PC-9 (cell line): Measurements from ENCODE around the gene ZMIZ1. TPM values are rescaled to one million over a fixed set of nuclear protein-coding genes. Genes with fewer than 3 reads are reported as not detected.

Experiments used
- BruUV-seq: library from RNA; stranded (reverse); fragments of 400-500 nt; replicated peaks from 2 replicates; lab custom pipeline; 2021; lab: Mats Ljungman, UMichigan
- CTCF ChIA-PET: fragments of 300-600 bp; sonication (Branson Sonifier 250); formaldehyde crosslinking; loops from one replicate; lab custom pipeline; 2022; ENCODE audit warnings: antibody characterized with exemption; lab: Charles Lee
- POLR2A ChIA-PET: fragments of 300-600 bp; sonication (Branson Sonifier 250); formaldehyde crosslinking; loops from one replicate; lab custom pipeline; 2022; ENCODE audit warnings: antibody characterized with exemption; ENCODE audit not compliant: unreplicated experiment; lab: Charles Lee
- DNase-seq, 2 experiments: peaks; one replicate each; pipeline versions ENCODE4 v3.0.0 to v3.0.0-alpha.2; 2015 to 2022; ENCODE audit warnings: mixed read lengths in 1 of 2
- H2AFZ ChIP-seq: fragments of 200-600 bp; sonication (generic); 2 replicates; pipeline ENCODE4 v1.8.1; 2017; ENCODE audit warnings: antibody characterized with exemption
- H3F3A ChIP-seq: fragments of 200-600 bp; sonication (generic); 2 replicates; pipeline ENCODE4 v1.8.1; 2017; ENCODE audit warnings: antibody characterized with exemption, mild to moderate bottlenecking, low read depth; ENCODE audit not compliant: insufficient read depth
- H3K27ac ChIP-seq: fragments of 200-600 bp; sonication (generic); 2 replicates; pipeline ENCODE4 v1.6.1; 2016; ENCODE audit warnings: mixed run types
- H3K27me3 ChIP-seq: fragments of 200-600 bp; sonication (generic); 2 replicates; pipeline ENCODE4 v1.6.1; 2016; ENCODE audit warnings: low read depth, mixed run types; ENCODE audit not compliant: insufficient read depth
- H3K36me3 ChIP-seq: fragments of 200-600 bp; sonication (generic); 2 replicates; pipeline ENCODE4 v1.6.1; 2016; ENCODE audit warnings: low read depth, mixed run types
- H3K4me1 ChIP-seq: fragments of 200-600 bp; sonication (generic); replicated peaks from 2 replicates; pipeline ENCODE4 v1.6.1; 2016; ENCODE audit warnings: mixed run types; ENCODE audit not compliant: insufficient read depth
- H3K4me2 ChIP-seq: fragments of 200-600 bp; sonication (generic); 2 replicates; pipeline ENCODE4 v1.6.1; 2017; ENCODE audit warnings: mixed run types
- H3K4me3 ChIP-seq: fragments of 200-600 bp; sonication (generic); 2 replicates; pipeline ENCODE4 v1.6.1; 2016; ENCODE audit warnings: mixed run types
- H3K79me2 ChIP-seq: fragments of 200-600 bp; sonication (generic); 2 replicates; pipeline ENCODE4 v1.6.1; 2017; ENCODE audit warnings: low read depth, mixed run types
- H3K9me2 ChIP-seq: fragments of 200-600 bp; sonication (generic); 2 replicates; pipeline ENCODE4 v1.8.1; 2017; ENCODE audit warnings: mild to moderate bottlenecking; ENCODE audit not compliant: insufficient read depth
- H3K9me3 ChIP-seq: fragments of 200-600 bp; sonication (generic); 2 replicates; pipeline ENCODE4 v1.8.1; 2016; ENCODE audit warnings: low read depth; ENCODE audit not compliant: insufficient read depth
- H4K20me1 ChIP-seq: fragments of 200-600 bp; sonication (generic); 2 replicates; pipeline ENCODE4 v1.8.1; 2017; ENCODE audit not compliant: insufficient read depth
- CTCF ChIP-seq: fragments of 200-600 bp; sonication (generic); conservative IDR thresholded peaks from 2 replicates; pipeline ENCODE4 v1.6.1; 2017; ENCODE audit warnings: mixed run types, antibody characterized with exemption, mild to moderate bottlenecking, moderate library complexity
- EZH2 ChIP-seq: fragments of 200-600 bp; sonication (generic); IDR thresholded peaks from 2 replicates; pipeline ENCODE4 v1.8.0; 2017; ENCODE audit warnings: antibody characterized with exemption, low read depth
- intact Hi-C: fragments of 100-400 bp; cut with micrococcal nuclease; formaldehyde crosslinking; loops from one replicate; pipeline ENCODE4 v1.10.0; 2022; ENCODE audit not compliant: unreplicated experiment
- total RNA-seq: library from RNA; stranded (reverse); gene quantifications from 2 replicates; pipeline ENCODE4 v1.2.3, GENCODE V29; 2021

ZMIZ1 gene
- total RNA-seq, 1 experiment from 2014 or later: 47.6 TPM

DNA sequence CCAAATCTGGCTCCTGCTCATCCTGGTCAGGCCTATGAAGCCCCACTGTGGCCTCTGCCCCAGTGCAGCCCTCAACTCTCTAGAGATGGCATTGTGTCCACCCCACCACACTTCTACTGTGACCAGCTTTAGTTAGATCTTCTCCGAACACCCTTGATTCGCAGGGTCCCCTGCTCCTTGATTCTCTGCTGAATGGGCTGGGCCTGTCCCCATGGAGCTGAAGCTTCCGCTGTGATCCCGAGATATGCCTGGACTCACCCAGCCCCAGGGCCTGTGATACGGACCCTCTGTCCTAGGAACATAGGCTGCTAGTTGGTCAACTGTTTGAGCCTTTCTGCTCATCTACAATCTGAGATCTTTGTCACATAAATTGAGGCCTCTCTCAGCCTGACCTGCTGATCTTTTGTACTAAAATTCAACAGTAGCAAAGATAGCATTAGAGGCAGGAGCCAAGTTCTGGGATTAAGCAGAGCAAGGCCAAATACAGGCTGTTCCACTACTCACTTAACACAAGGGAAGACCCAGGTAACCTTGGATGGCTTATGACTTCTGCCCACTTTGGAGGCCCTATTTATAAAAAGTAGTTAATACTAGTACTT is 272.0 kb downstream of the ZMIZ1 start:
- intact Hi-C loops: no loop called here
- no peaks in the 10 kb centered on the region for H3K27me3 ChIP-seq
- 0 out of 2 replicates have a peak, but pooled peaks cover 3% of the 10 kb centered on the region for H3K4me1 ChIP-seq
- no peaks in the 10 kb centered on the region for H3K9me2 ChIP-seq
- ChIA-PET POLR2A (no interaction called here), CTCF (interaction anchor here (0.6 kb wide), 1 partner anchor 732 kb away, joined by 4 read pairs; no protein-coding TSS in a partner anchor)
- H3K4me2 ChIP-seq: no peak overlapping the region
- no peaks in the 10 kb centered on the region for H3F3A ChIP-seq
- no TSS peak for BruUV-seq
- H3K27ac ChIP-seq: no peak overlapping the region
- H3K9me3 ChIP-seq: no peaks in the 10 kb centered on the region
- TF ChIP-seq CTCF (no peak), EZH2 (no peak)
- no peak for DNase-seq
- no peaks in the 10 kb centered on the region for H3K36me3 ChIP-seq
- H4K20me1 ChIP-seq: no peaks in the 10 kb centered on the region
- no peaks in the 10 kb centered on the region for H3K79me2 ChIP-seq
- H2AFZ ChIP-seq: no peak overlapping the region
- H3K4me3 ChIP-seq: no peak overlapping the region

GRCh38 chr10:79342295-79342761 is 273.6 kb downstream of the ZMIZ1 start:
- no peak overlapping the region for H2AFZ ChIP-seq
- no peaks in the 10 kb centered on the region for H4K20me1 ChIP-seq
- DNase-seq: no peak
- no peaks in the 10 kb centered on the region for H3K36me3 ChIP-seq
- ChIA-PET CTCF (interaction anchor here (0.6 kb wide), 1 partner anchor 21 kb away, joined by 3 read pairs; no protein-coding TSS in a partner anchor), POLR2A (no interaction called here)
- no peak overlapping the region for H3K4me3 ChIP-seq
- no peak overlapping the region for H3K27ac ChIP-seq
- no peaks in the 10 kb centered on the region for H3K9me2 ChIP-seq
- TF ChIP-seq EZH2 (no peak), CTCF (no peak)
- H3K9me3 ChIP-seq: no peaks in the 10 kb centered on the region
- H3K79me2 ChIP-seq: no peaks in the 10 kb centered on the region
- peaks cover 5% of the 10 kb centered on the region; the same call in 1 of the 2 replicates for H3F3A ChIP-seq
- intact Hi-C loops: no loop called here
- no TSS peak for BruUV-seq
- H3K27me3 ChIP-seq: no peaks in the 10 kb centered on the region
- peaks cover 13% of the 10 kb centered on the region for H3K4me1 ChIP-seq
- no peak overlapping the region for H3K4me2 ChIP-seq

DNA sequence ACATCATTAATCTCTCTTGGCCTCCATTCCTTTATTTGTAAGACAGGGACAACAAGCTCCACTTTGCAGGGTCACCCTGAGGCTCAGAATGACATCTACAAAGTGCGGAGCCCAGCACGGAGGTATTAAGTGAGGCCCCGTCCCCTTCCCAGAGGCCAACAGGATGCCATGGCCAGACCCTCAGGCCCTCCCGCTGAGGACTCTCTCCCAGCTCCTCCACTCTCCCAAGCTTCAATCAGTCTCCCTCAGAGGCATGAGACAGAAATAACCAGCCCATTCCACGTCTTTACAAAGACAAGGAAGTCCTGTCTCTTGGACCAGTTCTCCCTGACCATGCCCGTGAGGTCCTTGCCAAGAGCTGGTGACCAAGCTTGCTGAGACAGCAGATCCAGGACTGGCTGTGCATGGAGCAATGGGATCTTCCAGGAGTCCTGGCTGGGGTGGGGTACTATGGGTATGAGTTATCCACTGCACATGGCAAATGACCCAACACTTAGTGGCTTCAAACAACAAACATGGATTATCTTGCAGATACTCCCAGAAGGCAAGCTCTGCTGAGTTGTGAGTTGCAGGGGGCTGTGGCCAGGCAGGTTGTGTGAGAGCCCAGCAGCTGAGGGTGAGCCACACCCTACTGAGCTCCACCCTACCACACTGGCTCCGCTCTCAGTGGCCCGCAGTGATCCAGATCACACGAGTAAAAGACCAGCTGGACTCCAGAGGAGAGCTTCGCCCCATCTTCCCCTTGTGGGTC is 274.2 kb downstream of the ZMIZ1 start:
- no peak overlapping the region for H2AFZ ChIP-seq
- BruUV-seq: no TSS peak
- peaks cover 6% of the 10 kb centered on the region for H3K79me2 ChIP-seq
- no peaks in the 10 kb centered on the region for H4K20me1 ChIP-seq
- ChIA-PET CTCF (interaction anchor here (0.6 kb wide), 1 partner anchor 22 kb away, joined by 3 read pairs; no protein-coding TSS in a partner anchor), POLR2A (interaction anchor here (0.5 to 0.6 kb wide), 2 partner anchors 305 to 863 kb away, joined by 6 to 7 read pairs; no protein-coding TSS in a partner anchor)
- no peak overlapping the region for H3K4me2 ChIP-seq
- no peaks in the 10 kb centered on the region for H3K9me3 ChIP-seq
- H3K36me3 ChIP-seq: no peaks in the 10 kb centered on the region
- TF ChIP-seq CTCF (no peak), EZH2 (no peak)
- no peak overlapping the region for H3K27ac ChIP-seq
- peaks cover 13% of the 10 kb centered on the region for H3K4me1 ChIP-seq
- peak in 1 of 2 experiments; percentile 51 for DNase-seq
- H3F3A ChIP-seq: peaks cover 5% of the 10 kb centered on the region; the same call in 1 of the 2 replicates
- H3K4me3 ChIP-seq: no peak overlapping the region
- H3K27me3 ChIP-seq: no peaks in the 10 kb centered on the region
- H3K9me2 ChIP-seq: no peaks in the 10 kb centered on the region
- intact Hi-C loops: no loop called here
